Ovary (tissue), 3 donors: ENCODE data around the gene PARN.

ENCODE experiments used
- POLR2A ChIP-seq: fragments of 450-650 bp; IDR thresholded peaks from one replicate; pipeline ENCODE4 v1.6.1; 2017; ENCODE audit warnings: antibody characterized with exemption, mild to moderate bottlenecking, moderate library complexity
- TF ChIP-seq, protein P1 (sequence below), 3 donors: fragments of 450-650 bp in 2 of 3; fragments of 200-600 bp in 1 of 3; IDR thresholded peaks; one replicate each; pipeline versions ENCODE4 v1.5.1 to v1.8.0; 2016 to 2022; ENCODE audit warnings: antibody characterized with exemption in 3 of 3, mild to moderate bottlenecking in 1 of 3
- donor health status: DM: no; HTN: no; CAD: no.

DNA sequence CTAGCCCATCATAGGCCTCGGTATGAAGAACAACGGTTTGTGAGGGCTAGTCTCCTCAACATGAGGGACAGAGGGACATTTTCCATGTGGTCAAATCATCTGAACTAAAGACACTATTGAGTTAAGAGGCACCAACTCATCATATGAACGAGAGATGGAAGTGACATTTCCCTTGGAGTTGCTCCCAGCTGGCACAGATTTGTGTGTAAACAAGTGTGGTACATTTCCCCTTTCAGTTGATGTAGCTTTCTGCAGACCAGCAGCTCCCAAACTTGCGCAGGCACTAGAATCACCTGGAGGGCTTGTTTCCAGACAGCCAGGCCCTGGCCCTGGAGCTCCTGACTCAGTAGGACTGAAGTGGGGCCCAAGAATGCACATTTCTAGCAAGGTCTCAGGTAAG, 205.5 kb downstream of the PARN start:
- TF ChIP-seq, protein P1, sequence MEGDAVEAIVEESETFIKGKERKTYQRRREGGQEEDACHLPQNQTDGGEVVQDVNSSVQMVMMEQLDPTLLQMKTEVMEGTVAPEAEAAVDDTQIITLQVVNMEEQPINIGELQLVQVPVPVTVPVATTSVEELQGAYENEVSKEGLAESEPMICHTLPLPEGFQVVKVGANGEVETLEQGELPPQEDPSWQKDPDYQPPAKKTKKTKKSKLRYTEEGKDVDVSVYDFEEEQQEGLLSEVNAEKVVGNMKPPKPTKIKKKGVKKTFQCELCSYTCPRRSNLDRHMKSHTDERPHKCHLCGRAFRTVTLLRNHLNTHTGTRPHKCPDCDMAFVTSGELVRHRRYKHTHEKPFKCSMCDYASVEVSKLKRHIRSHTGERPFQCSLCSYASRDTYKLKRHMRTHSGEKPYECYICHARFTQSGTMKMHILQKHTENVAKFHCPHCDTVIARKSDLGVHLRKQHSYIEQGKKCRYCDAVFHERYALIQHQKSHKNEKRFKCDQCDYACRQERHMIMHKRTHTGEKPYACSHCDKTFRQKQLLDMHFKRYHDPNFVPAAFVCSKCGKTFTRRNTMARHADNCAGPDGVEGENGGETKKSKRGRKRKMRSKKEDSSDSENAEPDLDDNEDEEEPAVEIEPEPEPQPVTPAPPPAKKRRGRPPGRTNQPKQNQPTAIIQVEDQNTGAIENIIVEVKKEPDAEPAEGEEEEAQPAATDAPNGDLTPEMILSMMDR (IDR thresholded peaks at IDR 0.05), result no peak
- TF ChIP-seq POLR2A, result no peak
